Transverse colon (tissue), 3 donors: ENCODE measurements around the gene OR10T2.

ENCODE experiments used
- CTCF ChIP-seq, 5 experiments: fragments of 200-600 bp in 3 of 5; fragments of 450-650 bp in 2 of 5; sonication (generic) in 3 of 5; IDR thresholded peaks; 1 replicate in 2 of 5; 2 replicates in 3 of 5; pipeline ENCODE4 v1.5.1; 2016 to 2017; ENCODE audit warnings: antibody characterized with exemption in 5 of 5, inconsistent platforms in 3 of 5, mild to moderate bottlenecking in 2 of 5, moderate library complexity in 1 of 5
- POLR2A ChIP-seq: fragments of 450-650 bp; IDR thresholded peaks from one replicate; pipeline ENCODE4 v1.6.1; 2016; ENCODE audit warnings: antibody characterized with exemption, mild to moderate bottlenecking, moderate library complexity

GRCh38 chr1:158362482-158362881 lies 36.8 kb downstream of the OR10T2 start:
- no peak for TF ChIP-seq CTCF (IDR thresholded peaks at IDR 0.05)
- TF ChIP-seq POLR2A = no peak
